IPS DF 6.9 (cell line): Measurements from ENCODE around the gene BARHL1.

Source experiments
- DNase-seq: peaks from one replicate; pipeline ENCODE4 v3.0.0-alpha.2; 2013; ENCODE audit warnings: low read depth, low spot score
- H3K27ac ChIP-seq: one replicate; pipeline ENCODE4 v1.5.1; 2013; ENCODE audit warnings: low read length, control low read depth
- H3K27me3 ChIP-seq: 2 replicates; pipeline ENCODE4 v1.6.1; 2013; ENCODE audit warnings: mild to moderate bottlenecking, low read length; ENCODE audit not compliant: control insufficient read depth, insufficient read depth
- H3K36me3 ChIP-seq: 2 replicates; pipeline ENCODE4 v1.6.1; 2013; ENCODE audit warnings: low read length; ENCODE audit not compliant: control insufficient read depth, insufficient read depth
- H3K4me1 ChIP-seq: 2 replicates; pipeline ENCODE4 v1.6.1; 2013; ENCODE audit warnings: low read length; ENCODE audit not compliant: control insufficient read depth, insufficient read depth
- H3K4me3 ChIP-seq: 2 replicates; pipeline ENCODE4 v1.5.1; 2013; ENCODE audit warnings: mild to moderate bottlenecking, low read length
- H3K9me3 ChIP-seq: 2 replicates; pipeline ENCODE4 v1.6.1; 2013; ENCODE audit warnings: low read length, inconsistent platforms; ENCODE audit not compliant: control insufficient read depth, insufficient read depth
- WGBS: extraction: QIAGEN DNeasy Blood & Tissue Kit; methylation state at CpG from one replicate; pipeline ENCODE4 v1.1.7; 2013; ENCODE audit warnings: mixed read lengths, missing lambda C conversion rate; ENCODE audit not compliant: insufficient read length, insufficient coverage; 5-methylcytosine and 5-hydroxymethylcytosine counted together

Gene BARHL1

DNA sequence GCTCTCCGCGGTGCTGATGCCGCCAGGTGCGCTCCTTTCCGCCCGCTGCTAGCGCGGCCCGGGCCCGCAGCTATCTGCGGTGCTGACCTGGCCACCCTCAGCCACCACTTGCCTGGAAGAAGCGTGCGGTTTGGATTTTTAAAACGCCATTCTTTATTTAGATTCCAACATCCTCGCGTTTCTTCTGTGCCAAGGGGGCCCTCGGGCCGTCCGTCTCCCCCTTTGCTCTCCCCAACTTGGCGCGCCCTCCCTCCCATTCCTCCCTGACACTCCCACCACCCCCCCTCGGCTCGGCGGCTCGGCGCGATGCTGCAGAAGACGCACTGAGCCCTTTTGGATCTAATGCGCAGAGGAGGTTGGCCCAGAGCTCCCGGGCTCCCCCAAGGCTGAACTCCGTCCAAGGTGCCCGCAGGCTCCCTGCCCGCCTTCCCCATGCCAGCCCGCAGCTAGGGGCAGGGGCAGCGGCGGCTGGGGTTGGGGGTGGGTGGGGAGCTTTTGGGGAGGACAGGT, at the start of gene BARHL1:
BARHL1 (plus strand) TSS at position 331 of the 510 bp plus-strand sequence. CDS start 192 bp downstream, outside the sequence.
- H3K9me3 ChIP-seq = no peaks in the 10 kb centered on the region
- DNase-seq = no peak
- no peaks in the 10 kb centered on the region for H3K36me3 ChIP-seq
- H3K4me3 ChIP-seq = peak within 1 kb of the TSS; percentile 18; the same call in 1 of the 2 replicates
- WGBS = no CpG with 5 or more reads among the region's 36 CpGs
- H3K27ac ChIP-seq = no peak within 1 kb of the TSS
- peaks cover 94% of the 10 kb centered on the region for H3K27me3 ChIP-seq
- H3K4me1 ChIP-seq = peaks cover 2% of the 10 kb centered on the region

DNA sequence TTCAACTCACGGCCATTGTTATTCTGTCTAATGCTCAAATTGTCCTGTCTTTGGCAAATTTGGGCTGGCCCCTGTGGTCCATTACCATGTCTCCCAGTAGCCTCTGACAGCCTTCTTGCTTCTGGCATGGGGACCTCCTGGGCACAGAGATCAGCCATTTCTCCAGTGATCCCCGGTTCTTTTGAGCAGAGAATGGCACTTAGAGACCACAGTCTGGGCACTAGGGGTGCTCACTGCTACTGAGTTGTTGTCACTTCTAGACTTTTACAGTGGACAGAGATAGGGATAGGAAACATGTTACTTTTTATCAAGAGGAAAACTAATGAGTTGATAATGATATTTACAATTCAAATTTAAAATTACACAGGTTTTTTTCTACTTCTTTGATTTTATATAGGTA, 47.6 kb upstream of the BARHL1 start:
- Histone ChIP-seq H3K27me3 (no peaks in the 10 kb centered on the region), H3K4me3 (no peak overlapping the region), H3K36me3 (no peaks in the 10 kb centered on the region), H3K4me1 (no peaks in the 10 kb centered on the region; the same call in 1 of the 2 replicates), H3K9me3 (no peaks in the 10 kb centered on the region), H3K27ac (no peak overlapping the region)
- no peak for DNase-seq
- no CpG with 5 or more reads among the region's 2 CpGs for WGBS

DNA sequence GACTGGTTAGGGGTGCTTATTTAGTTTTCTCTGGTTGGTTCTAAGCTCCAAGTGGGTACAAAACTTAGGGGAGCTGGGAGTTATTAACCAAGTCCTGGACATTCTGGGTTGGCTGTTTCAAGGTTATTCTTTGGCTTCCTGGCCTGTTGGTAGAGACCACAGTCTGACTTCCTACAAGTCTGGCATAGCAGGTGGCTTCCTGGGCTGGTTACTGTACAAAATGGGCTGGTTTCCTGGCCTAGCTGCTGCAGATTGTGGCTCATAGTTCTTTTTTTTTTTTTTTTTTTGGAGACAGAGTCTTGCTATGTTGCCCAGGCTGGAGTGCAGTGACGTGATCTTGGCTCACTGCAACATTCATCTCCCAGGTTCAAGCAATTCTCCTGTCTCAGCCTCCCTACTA, 46.3 kb upstream of the BARHL1 start:
- H3K4me3 ChIP-seq = no peak overlapping the region
- H3K27ac ChIP-seq = no peak overlapping the region
- no peaks in the 10 kb centered on the region for H3K9me3 ChIP-seq
- H3K4me1 ChIP-seq = peaks cover 3% of the 10 kb centered on the region
- no peaks in the 10 kb centered on the region for H3K27me3 ChIP-seq
- no CpG with 5 or more reads among the region's 1 CpG for WGBS
- no peaks in the 10 kb centered on the region for H3K36me3 ChIP-seq
- no peak for DNase-seq

DNA sequence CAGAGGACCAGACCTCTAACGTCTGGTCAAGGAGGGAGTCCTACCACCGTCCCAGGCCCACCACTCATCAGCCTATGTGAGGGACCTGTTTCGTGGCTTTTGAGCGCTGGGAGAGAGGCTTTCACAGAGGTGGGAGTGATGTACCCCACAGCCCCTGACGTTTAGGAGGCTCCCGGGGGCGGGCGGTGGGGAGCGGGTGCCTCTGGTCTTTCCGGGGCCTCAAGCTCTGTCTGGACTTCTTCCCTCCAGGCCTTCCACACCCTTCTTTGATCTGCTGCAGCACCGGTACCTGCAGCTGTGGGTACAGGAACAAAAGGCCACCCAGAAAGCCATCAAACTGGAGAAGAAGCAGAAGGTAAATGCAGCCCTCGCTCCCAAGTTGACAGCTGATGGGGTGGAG, 45.1 kb upstream of the BARHL1 start:
- no peaks in the 10 kb centered on the region for H3K36me3 ChIP-seq
- no peaks in the 10 kb centered on the region for H3K27me3 ChIP-seq
- H3K9me3 ChIP-seq = no peaks in the 10 kb centered on the region
- H3K4me1 ChIP-seq = peaks cover 3% of the 10 kb centered on the region
- no CpG with 5 or more reads among the region's 12 CpGs for WGBS
- no peak overlapping the region for H3K27ac ChIP-seq
- H3K4me3 ChIP-seq = no peak overlapping the region
- no peak for DNase-seq

DNA sequence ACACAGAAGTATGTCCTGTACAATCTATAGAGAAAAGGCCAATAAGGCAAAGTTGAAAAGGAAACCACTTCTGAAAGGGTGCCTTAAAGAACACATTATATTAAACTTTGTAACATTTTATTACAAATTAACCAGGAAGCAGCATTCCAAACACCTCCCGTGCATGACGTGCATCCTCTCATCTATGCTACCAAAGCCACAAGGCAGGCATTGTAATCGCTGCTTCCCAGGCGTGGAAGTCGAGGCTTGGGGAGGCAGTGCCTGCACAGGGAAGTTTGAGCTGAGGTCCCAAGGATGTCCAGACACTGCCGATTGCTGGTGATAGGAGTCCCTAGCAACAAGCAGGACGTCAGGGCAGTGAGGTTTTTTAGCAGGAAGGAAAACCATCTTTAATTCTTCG, 44.3 kb upstream of the BARHL1 start:
- Histone ChIP-seq H3K9me3 (no peaks in the 10 kb centered on the region), H3K4me3 (no peak overlapping the region), H3K27me3 (no peaks in the 10 kb centered on the region), H3K4me1 (peaks cover 3% of the 10 kb centered on the region), H3K27ac (no peak overlapping the region), H3K36me3 (no peaks in the 10 kb centered on the region)
- no CpG with 5 or more reads among the region's 8 CpGs for WGBS
- DNase-seq = no peak

DNA sequence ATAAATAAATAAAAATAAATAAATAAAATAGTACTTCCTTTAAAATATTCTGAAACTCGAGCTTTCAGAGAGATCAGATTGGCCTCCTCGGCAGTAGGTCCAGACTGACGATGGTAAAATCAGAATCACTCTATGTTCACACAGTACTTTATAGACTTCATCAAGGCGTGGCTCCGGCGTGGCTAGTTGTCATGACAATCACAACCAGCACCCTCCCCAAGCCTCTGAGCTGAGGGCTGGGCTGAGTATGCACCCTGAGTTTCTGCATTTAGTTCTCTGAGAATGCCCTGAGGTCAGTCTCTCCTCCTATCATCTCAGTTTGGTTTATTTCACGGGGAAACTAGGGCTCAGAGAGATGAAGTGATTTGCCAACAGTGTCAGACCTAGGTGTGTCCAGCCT, 43.3 kb upstream of the BARHL1 start:
- Histone ChIP-seq H3K27me3 (no peaks in the 10 kb centered on the region), H3K4me3 (no peak overlapping the region), H3K4me1 (peaks cover 3% of the 10 kb centered on the region), H3K27ac (no peak overlapping the region), H3K9me3 (no peaks in the 10 kb centered on the region), H3K36me3 (no peaks in the 10 kb centered on the region)
- no CpG with 5 or more reads among the region's 7 CpGs for WGBS
- DNase-seq = no peak

DNA sequence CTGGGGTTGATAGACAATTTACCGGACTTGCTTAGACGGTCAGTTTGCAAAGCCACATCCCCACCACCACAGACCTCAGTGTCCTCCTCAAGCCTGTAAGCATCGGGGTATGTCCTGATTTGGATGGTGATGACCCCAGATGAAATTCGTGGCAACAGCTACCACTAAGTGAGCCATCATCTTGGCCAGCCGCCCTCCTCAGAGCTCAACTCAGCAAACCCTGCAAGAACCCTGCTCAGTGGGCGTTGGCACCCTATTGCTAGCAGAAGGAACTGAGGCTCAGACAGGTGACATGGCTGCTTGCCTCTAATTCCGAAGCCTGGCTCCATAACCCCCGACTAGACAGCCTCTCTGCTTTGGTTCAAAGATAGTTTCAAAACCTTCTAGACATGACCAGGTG, 41.4 kb upstream of the BARHL1 start:
- peaks cover 3% of the 10 kb centered on the region for H3K4me1 ChIP-seq
- no peak for DNase-seq
- no peak overlapping the region for H3K4me3 ChIP-seq
- no CpG with 5 or more reads among the region's 8 CpGs for WGBS
- H3K27ac ChIP-seq = no peak overlapping the region
- no peaks in the 10 kb centered on the region for H3K9me3 ChIP-seq
- no peaks in the 10 kb centered on the region for H3K36me3 ChIP-seq
- no peaks in the 10 kb centered on the region for H3K27me3 ChIP-seq

DNA sequence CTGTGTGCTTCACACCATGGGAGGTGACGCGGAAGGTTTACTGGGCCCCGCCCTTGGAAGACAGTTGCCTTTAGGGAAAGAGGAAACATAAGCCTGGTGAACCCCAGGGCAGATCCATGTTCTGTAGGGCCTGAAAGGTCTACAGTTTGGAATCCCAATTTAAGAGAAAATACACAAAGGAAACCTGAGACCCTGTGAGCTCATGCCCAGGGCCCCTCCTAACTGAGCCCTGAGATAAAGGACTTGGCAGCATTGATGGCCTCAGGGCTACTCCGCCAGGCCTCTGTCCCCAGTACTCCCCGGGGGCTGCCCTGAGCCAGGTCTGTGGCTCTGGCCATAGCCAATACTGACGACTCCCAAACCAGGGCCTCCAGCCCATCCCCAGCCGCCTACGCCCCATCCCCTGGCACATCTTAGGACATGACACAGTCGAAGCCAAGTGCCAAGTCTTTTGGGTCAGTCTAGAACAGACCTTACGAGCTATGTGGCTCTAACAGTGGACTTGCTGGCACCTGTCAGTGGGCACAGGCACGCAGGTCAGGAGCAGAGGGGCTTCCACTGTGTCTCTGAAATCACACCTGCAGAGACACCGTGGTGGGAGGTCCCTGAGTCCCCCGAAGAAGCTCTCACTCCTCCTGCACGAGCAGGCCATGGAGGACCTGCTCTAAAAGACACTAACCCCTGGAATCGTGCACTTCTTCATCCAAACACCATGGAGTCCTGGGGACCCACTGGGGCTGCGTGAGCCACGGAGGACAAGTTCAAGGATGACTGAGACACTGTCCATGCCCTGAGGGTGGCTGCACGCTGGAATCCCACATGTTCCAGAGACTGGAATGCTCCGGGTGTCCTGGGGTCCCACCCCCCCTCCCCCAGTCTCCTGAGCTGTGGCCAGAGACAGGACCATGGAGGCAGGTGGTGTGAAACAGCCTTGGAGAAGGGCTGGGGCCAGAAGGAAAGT, 40.3 kb upstream of the BARHL1 start:
- no peak overlapping the region for H3K27ac ChIP-seq
- no peaks in the 10 kb centered on the region for H3K36me3 ChIP-seq
- H3K4me3 ChIP-seq = no peak overlapping the region
- peaks cover 4% of the 10 kb centered on the region for H3K4me1 ChIP-seq
- DNase-seq = no peak
- H3K9me3 ChIP-seq = no peaks in the 10 kb centered on the region
- no peaks in the 10 kb centered on the region for H3K27me3 ChIP-seq
- WGBS = no CpG with 5 or more reads among the region's 19 CpGs

DNA sequence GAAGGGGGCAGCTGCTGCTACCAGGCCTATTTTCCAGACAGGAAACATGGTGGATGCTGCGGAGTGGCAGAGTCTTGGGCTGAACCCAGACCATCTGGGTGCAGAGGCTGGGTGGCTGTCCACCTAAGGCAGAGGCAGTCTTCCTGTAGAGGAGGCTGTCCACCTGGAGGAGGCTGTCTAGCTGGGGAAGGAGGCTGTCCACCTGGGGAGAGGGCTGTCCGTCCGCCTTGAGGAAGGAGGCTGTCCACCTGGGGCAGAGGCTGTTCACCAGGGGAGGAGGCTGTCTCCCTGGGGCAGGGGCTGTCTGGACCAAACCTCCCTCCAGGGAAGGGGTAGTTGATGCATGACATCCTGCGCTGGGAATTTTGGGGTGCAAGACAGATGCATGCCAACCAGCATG, 39.2 kb upstream of the BARHL1 start:
- Histone ChIP-seq H3K9me3 (no peaks in the 10 kb centered on the region), H3K36me3 (no peaks in the 10 kb centered on the region), H3K4me1 (peaks cover 4% of the 10 kb centered on the region), H3K27ac (no peak overlapping the region), H3K4me3 (no peak overlapping the region), H3K27me3 (no peaks in the 10 kb centered on the region)
- WGBS = no CpG with 5 or more reads among the region's 4 CpGs
- DNase-seq = no peak

DNA sequence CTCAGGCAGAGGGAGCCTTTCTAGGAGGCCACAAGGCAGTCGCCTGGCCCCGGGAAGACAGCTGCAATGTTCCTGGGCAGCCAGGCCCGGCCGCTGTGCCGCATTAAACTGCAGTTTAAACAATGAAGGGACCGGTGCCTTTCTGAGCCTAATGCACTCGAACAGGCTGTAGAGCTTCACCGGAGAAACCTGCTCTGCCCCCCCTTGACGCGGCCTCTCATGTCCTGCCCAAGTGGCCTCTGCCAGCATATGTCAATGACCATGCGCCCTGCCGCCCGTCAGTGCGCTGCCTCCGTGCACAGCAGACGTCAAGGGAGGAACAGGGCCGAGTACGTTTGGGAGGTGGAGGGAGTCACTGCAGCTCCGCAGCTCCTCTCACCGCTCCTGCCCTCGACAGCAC, 38.4 kb upstream of the BARHL1 start:
- peaks cover 4% of the 10 kb centered on the region for H3K4me1 ChIP-seq
- no peaks in the 10 kb centered on the region for H3K36me3 ChIP-seq
- no peak overlapping the region for H3K4me3 ChIP-seq
- H3K27ac ChIP-seq = no peak overlapping the region
- WGBS = no CpG with 5 or more reads among the region's 21 CpGs
- H3K27me3 ChIP-seq = no peaks in the 10 kb centered on the region
- H3K9me3 ChIP-seq = no peaks in the 10 kb centered on the region
- DNase-seq = no peak
